Measurements from ENCODE around the gene ITPK1. TPM values are rescaled to one million over a fixed set of nuclear protein-coding genes. Genes with fewer than 3 reads are reported as not detected.

ITPK1 gene
- total RNA-seq, 1 donor from 2014 or later, result 43.0 TPM

- TF ChIP-seq CTCF (IDR thresholded peaks at IDR 0.05), result no peak
- ChIA-PET CTCF (interaction anchor here (1.0 kb wide), 1 partner anchor 69 kb away, joined by 3 read pairs; no protein-coding TSS in a partner anchor), POLR2A (interaction anchor here (1.0 kb wide), 1 partner anchor 16 kb away, joined by 3 read pairs; no protein-coding TSS in a partner anchor)
- Mint-ChIP-seq H3K27ac (peak overlapping the region; percentile 51), H3K4me3 (peak overlapping the region; percentile 28), H3K4me1 (peaks cover 75% of the 10 kb centered on the region), H3K27me3 (no peaks in the 10 kb centered on the region), H3K36me3 (ENCODE audit: low read depth) (peaks cover 7% of the 10 kb centered on the region), H3K9me3 (no peaks in the 10 kb centered on the region)
- intact Hi-C loops (cut with micrococcal nuclease), result no loop called here
- DNase-seq (no peak), ATAC-seq (ENCODE audit: low read depth) (no peak)
Observed at GRCh38 chr14:93044121-93044520, 71.6 kb downstream of the ITPK1 start.

GRCh38 chr14:93042968-93043940, 72.5 kb downstream of the ITPK1 start:
- H3K9me3 Mint-ChIP-seq, result no peaks in the 10 kb centered on the region
- peak overlapping the region; percentile 83 for H3K27ac Mint-ChIP-seq
- H3K4me1 Mint-ChIP-seq, result peaks cover 81% of the 10 kb centered on the region
- intact Hi-C loops (cut with micrococcal nuclease), result no loop called here
- H3K4me3 Mint-ChIP-seq, result peak overlapping the region; percentile 11
- ATAC-seq (ENCODE audit: low read depth), result no peak
- no peak for DNase-seq
- ChIA-PET CTCF (interaction anchor here (1.0 to 1.1 kb wide), 2 partner anchors 22 to 70 kb away, joined by 3 read pairs; no protein-coding TSS in a partner anchor), POLR2A (interaction anchor here (1.0 kb wide), 1 partner anchor 17 kb away, joined by 3 read pairs; no protein-coding TSS in a partner anchor)
- no peaks in the 10 kb centered on the region for H3K27me3 Mint-ChIP-seq
- peaks cover 3% of the 10 kb centered on the region for H3K36me3 Mint-ChIP-seq (ENCODE audit: low read depth)
- no peak for TF ChIP-seq CTCF (IDR thresholded peaks at IDR 0.05)

GRCh38 chr14:93041830-93042229, 73.9 kb downstream of the ITPK1 start:
- no peak overlapping the region for H3K4me3 Mint-ChIP-seq
- H3K27me3 Mint-ChIP-seq, result no peaks in the 10 kb centered on the region
- no peaks in the 10 kb centered on the region for H3K36me3 Mint-ChIP-seq (ENCODE audit: low read depth)
- CTCF ChIA-PET, result interaction anchor here (1.1 kb wide), 1 partner anchor 23 kb away, joined by 3 read pairs; no protein-coding TSS in a partner anchor
- POLR2A ChIA-PET, result no interaction called here
- TF ChIP-seq CTCF (IDR thresholded peaks at IDR 0.05), result no peak
- no peaks in the 10 kb centered on the region for H3K9me3 Mint-ChIP-seq
- peak overlapping the region; percentile 62 for H3K27ac Mint-ChIP-seq
- no peak for DNase-seq
- H3K4me1 Mint-ChIP-seq, result peaks cover 80% of the 10 kb centered on the region
- intact Hi-C loops (cut with micrococcal nuclease), result no loop called here
- no peak for ATAC-seq (ENCODE audit: low read depth)

- no peak for ATAC-seq (ENCODE audit: low read depth)
- POLR2A ChIA-PET, result interaction anchor here (0.9 kb wide), 1 partner anchor 50 kb away, joined by 3 read pairs; no protein-coding TSS in a partner anchor
- H3K36me3 Mint-ChIP-seq (ENCODE audit: low read depth), result no peaks in the 10 kb centered on the region
- no peak for TF ChIP-seq CTCF (IDR thresholded peaks at IDR 0.05)
- intact Hi-C loops (cut with micrococcal nuclease), result no loop called here
- H3K4me3 Mint-ChIP-seq, result no peak overlapping the region
- CTCF ChIA-PET, result interaction anchor here (1.0 to 1.3 kb wide), 2 partner anchors 73 to 88 kb away, joined by 3 to 4 read pairs; no protein-coding TSS in a partner anchor
- peak overlapping the region; percentile 32 for H3K27ac Mint-ChIP-seq
- no peak for DNase-seq
- no peaks in the 10 kb centered on the region for H3K27me3 Mint-ChIP-seq
- no peaks in the 10 kb centered on the region for H3K9me3 Mint-ChIP-seq
- H3K4me1 Mint-ChIP-seq, result peaks cover 79% of the 10 kb centered on the region
Observed at GRCh38 chr14:93040982-93041381, 74.7 kb downstream of the ITPK1 start.

GRCh38 chr14:93040443-93040842, 75.3 kb downstream of the ITPK1 start:
- TF ChIP-seq CTCF (IDR thresholded peaks at IDR 0.05), result no peak
- intact Hi-C loops (cut with micrococcal nuclease), result no loop called here
- Mint-ChIP-seq H3K9me3 (no peaks in the 10 kb centered on the region), H3K27me3 (no peaks in the 10 kb centered on the region), H3K36me3 (ENCODE audit: low read depth) (no peaks in the 10 kb centered on the region), H3K27ac (peak overlapping the region; percentile 32), H3K4me3 (no peak overlapping the region), H3K4me1 (peaks cover 74% of the 10 kb centered on the region)
- ATAC-seq (ENCODE audit: low read depth) (no peak), DNase-seq (no peak)
- POLR2A ChIA-PET, result interaction anchor here (0.6 to 0.9 kb wide), 2 partner anchors 51 to 96 kb away, joined by 3 read pairs; no protein-coding TSS in a partner anchor
- CTCF ChIA-PET, result interaction anchor here (1.0 to 1.3 kb wide), 2 partner anchors 73 to 87 kb away, joined by 3 to 4 read pairs; no protein-coding TSS in a partner anchor

Measured in activated B cell treated with CpG ODN at 0.5 μM for 24 hours (primary cell).